ENCODE results near the gene APBB1IP. TPM values are rescaled to one million over a fixed set of nuclear protein-coding genes. Genes with fewer than 3 reads are reported as not detected.

Gene APBB1IP
- total and polyA plus RNA-seq, 9 donors, result 1.4 to 3.4 (median 2.1) TPM

Other genes with a start within 250 kb of the APBB1IP start
- gene GAD2, start 221.6 kb upstream of the APBB1IP start, total RNA-seq, result 0.09 TPM
- gene GAD2, start 221.6 kb upstream of the APBB1IP start, polyA plus RNA-seq (ENCODE audit: insufficient read depth in 1 of 8, insufficient read length in 8 of 8, low replicate concordance in 1 of 8), result under 1 TPM in 3 of 8 donors, not detected in 5; 0.03 to 0.08 (median 0.07) TPM

All from muscle of leg (tissue), 9 donors.